GM18517 (cell line): ENCODE data around the gene NELL1.

Experiments
- ATAC-seq: cut with Tn5 transposase; IDR thresholded peaks from one replicate; pipeline ENCODE4 v1.9.1; 2021; ENCODE audit warnings: mild to moderate bottlenecking, moderate library complexity; ENCODE audit not compliant: unreplicated experiment

The NELL1 gene

GRCh38 chr11:20937826-20938225, 268.4 kb downstream of the NELL1 start:
- ATAC-seq, result no peak

GRCh38 chr11:20949585-20949984, 280.2 kb downstream of the NELL1 start:
- ATAC-seq, result no peak

GRCh38 chr11:20962581-20962980, 293.2 kb downstream of the NELL1 start:
- ATAC-seq, result no peak

DNA sequence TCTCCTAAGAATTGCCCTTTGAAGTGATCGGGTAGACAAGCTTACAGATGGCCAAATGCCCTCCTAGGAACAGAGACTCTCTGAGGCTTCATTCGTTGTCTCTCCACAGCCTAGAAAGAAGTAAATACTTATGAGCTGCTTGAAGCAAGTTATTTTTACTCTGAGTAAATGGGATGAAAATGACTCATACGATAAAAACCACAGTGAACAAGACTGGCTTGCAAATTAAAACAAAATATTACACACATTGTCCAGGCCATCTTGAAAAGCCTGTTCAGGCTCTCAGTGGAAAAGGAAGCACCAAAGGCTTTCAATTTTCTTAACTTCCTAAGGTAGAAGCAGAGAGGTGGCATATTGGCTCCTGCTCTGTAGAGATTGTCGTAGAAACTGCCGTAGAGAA, 294.2 kb downstream of the NELL1 start:
- ATAC-seq, result no peak

DNA sequence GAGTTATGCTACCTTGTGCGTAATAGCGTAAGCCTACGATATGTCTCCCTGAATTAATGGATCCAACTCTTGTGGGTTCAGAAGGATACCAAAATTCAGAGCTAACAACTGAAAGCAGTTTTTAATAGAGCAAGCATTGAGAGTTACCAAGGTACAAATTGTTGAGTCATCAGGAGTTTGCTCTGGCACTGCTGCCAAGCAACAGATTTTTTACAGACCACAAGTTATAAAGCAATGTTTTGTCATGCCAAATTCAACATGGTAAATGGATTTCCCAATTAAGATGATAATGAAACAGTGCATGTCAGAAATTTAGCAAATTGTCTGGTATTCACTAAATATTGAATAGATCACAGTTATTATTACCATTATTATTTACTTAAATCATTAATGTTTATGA, 295.6 kb downstream of the NELL1 start:
- no peak for ATAC-seq

DNA sequence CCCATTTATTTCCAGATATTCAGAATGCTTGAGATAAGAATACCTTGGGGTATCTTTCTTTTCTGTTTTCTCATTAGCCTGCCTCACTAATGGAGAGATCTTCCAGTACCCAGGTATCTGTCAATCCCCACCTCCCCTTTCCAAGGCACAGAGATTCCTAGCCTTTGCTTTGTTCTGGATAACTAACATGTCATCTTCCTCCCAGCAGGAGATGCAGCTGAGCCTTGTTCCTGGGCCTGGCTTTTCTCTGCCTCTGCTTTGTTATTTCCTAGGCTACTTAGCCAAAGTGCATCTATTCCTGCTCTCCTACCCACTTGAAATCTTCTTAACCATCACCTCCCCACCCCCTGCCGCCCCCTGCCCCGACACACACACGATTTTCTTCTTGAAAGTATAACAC, 297.1 kb downstream of the NELL1 start:
- ATAC-seq, result no peak

DNA sequence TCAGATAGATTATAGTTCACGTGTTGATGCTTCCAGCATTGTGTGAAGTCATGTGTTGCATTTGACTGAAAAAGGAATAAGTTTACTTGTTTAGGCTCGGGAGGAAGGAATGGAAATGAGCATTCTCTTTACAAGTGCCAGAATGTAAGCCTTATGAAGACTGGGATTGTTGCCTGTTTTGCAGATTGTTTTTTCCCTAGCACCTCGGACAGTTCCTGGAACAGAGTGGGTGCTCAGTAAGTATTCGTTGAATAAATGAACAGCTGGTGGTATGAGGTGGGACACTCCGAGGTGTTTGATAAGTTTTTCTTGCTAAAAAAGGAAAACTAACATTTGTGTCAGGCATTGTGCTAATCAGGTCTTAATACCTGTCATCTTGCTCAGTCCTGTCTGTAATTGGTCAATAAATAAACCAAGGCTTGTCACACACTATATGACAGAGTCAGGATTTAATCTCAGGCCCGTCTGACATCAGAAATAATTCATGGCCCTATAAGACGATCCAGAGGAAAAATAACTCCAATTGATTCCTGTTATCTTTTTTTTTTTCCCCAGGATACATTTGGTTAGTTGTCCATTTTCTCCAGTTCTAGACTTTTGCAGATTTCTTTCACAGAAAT, 304.7 kb downstream of the NELL1 start:
- no peak for ATAC-seq

- ATAC-seq, result no peak
These were observed 311.4 kb downstream of the NELL1 start for GRCh38 chr11:20980736-20981135.

- ATAC-seq, result no peak
These were observed 321.1 kb downstream of the NELL1 start for GRCh38 chr11:20990447-20990846.

GRCh38 chr11:20991471-20991870, 322.1 kb downstream of the NELL1 start:
- no peak for ATAC-seq

DNA sequence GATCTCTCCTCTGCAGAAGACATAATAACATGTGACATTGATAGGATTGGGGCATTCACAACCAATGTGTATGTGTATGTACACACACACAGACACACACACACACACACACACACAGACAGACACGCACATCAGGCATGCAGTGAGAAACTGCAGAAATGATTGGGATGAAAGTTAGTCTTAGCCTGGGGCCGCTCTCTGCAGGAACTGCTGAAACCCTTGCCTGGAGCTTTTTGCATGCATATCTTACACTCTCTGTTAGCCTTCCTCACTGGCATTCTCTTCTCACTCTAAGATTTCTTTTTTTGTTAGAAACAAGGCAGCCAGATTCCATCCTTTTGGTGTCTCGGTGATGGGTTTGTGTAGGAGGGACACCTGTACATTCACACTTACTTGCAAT, 337.9 kb downstream of the NELL1 start:
- ATAC-seq, result no peak

DNA sequence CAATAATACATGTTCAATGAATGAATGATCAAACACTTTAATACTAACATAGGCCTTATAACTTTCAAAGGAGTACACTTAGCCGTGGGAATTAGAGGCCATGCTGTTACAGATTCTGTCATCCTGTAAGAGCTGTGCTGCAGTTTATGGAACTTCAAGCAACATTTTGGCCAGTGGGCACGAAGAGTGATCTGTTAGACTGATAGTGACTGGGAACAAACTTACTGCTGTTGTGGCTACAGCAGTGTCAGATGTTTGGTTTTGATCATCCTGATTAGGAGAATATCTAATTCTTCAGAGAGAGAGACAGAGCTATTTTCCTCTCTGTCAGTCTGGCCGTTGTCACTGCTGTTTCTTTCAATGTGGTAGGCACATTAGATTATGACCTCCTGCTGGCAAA, 348.9 kb downstream of the NELL1 start:
- no peak for ATAC-seq

GRCh38 chr11:21026685-21027084, 357.3 kb downstream of the NELL1 start:
- ATAC-seq, result no peak

GRCh38 chr11:21037850-21038249, 368.5 kb downstream of the NELL1 start:
- ATAC-seq, result no peak

- no peak for ATAC-seq
These were observed 369.4 kb downstream of the NELL1 start for GRCh38 chr11:21038801-21039200.

- ATAC-seq, result no peak
These were observed 371.2 kb downstream of the NELL1 start for GRCh38 chr11:21040630-21041029.

DNA sequence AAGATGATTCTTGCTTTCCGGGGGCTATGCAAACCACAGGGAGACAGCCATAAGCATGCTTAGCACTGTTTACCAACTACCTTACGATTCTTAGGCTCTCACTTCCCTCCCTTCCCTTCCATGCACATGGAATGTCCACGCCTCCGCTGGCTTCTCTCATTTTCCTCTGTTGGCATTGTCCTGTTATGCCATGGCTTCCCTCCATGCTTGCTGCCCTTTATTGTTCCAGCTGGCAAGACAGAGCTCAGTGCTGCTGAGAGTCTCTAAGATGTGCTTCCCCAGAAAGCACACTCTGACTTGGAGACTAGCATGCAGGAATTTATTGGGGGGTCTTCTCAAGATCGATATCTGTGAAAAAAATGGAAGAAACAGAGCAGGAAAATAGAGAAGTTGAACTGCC, 379.2 kb downstream of the NELL1 start:
- no peak for ATAC-seq

GRCh38 chr11:21053466-21053865, 384.1 kb downstream of the NELL1 start:
- ATAC-seq, result no peak

DNA sequence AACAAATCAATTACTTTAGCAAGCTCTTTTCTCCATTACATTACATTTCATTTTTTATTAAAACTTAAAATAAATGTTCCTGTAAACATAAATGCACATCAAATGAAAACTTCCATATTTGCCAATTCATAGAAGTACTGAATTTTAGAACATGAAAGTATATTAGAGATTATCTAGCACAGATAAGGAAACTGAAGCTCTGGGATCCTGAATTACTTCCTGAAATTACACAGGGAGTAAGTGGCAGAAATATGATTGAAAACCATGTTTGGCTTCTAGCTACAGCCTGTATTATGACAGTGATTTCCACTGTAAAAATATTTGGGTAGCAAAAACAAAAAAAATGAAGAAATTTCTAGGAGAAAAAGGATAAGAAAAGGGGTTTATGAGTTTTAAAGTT, 387.3 kb downstream of the NELL1 start:
- ATAC-seq, result no peak

GRCh38 chr11:21059879-21060278, 390.5 kb downstream of the NELL1 start:
- no peak for ATAC-seq

DNA sequence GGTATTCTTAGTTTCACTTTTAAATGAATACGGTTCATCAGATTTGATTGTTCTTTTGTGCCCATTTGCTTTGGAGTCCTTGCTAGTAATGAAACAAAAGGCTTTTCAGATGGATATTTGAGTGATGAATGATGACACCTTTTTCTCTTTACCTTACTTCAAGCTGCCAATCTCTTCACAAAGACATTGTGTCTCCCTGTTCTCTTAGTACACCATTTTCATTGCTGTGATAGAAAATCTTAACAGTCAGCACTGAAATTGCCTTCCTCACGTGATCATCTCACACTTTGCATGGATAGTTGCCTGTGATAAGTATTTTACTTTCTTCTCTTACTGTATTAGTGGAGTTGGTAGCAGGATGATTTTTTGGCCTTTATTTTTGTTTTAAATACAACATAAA, 396.6 kb downstream of the NELL1 start:
- no peak for ATAC-seq

DNA sequence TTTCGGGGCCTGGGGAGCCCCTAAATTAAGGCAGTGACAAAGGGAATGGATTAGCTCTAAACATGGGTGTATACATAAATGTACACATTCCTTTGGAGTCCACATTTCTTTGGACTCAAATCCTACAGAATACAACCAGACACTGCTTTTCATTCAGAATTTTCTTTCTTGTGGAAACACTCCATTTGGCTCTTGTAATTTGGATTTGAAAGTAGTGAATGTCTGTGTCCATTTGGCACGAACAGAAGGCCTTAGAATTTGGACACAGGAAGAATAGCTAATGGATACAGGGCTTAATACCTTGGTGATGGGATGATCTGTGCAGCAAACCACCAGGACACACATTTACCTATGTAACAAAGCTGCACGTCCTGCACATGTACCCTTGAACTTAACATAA, 399.5 kb downstream of the NELL1 start:
- no peak for ATAC-seq

- ATAC-seq, result no peak
These were observed 400.5 kb downstream of the NELL1 start for GRCh38 chr11:21069909-21070308.
